ENCODE measurements around the gene RUNX3. TPM values are rescaled to one million over a fixed set of nuclear protein-coding genes. Genes with fewer than 3 reads are reported as not detected.

RUNX3 gene
- total RNA-seq, 1 donor, result not detected

DNA sequence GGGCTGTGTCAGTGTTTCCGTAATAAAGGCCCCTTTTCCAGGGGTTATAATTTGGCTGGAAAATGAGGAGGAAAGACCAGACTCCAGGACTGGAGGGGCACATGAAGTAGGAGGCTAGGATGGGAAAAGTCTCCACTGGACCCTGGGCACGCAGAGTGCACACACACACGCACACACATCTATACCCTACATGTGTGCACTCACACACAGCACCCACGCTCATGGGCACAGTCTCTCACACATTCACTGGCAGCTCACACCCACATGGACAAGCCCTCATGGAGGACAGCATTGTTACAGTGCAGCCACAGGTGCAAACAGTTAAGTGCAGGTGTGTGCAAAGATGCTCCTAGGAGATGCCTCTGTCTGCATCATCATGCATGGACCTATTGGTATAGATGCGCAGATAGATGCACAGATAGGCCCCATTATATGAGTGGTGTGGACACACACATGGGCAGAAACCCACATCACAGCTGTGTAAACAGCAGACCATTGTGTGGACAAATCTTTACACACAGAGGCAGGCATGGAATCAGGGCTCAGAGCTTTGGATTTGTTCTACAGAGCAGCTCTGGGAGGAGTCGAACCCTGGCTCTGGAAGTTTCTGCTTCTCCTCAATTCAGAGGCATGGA is 9.1 kb upstream of the RUNX3 start:
- TF ChIP-seq, protein P1, sequence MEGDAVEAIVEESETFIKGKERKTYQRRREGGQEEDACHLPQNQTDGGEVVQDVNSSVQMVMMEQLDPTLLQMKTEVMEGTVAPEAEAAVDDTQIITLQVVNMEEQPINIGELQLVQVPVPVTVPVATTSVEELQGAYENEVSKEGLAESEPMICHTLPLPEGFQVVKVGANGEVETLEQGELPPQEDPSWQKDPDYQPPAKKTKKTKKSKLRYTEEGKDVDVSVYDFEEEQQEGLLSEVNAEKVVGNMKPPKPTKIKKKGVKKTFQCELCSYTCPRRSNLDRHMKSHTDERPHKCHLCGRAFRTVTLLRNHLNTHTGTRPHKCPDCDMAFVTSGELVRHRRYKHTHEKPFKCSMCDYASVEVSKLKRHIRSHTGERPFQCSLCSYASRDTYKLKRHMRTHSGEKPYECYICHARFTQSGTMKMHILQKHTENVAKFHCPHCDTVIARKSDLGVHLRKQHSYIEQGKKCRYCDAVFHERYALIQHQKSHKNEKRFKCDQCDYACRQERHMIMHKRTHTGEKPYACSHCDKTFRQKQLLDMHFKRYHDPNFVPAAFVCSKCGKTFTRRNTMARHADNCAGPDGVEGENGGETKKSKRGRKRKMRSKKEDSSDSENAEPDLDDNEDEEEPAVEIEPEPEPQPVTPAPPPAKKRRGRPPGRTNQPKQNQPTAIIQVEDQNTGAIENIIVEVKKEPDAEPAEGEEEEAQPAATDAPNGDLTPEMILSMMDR (IDR thresholded peaks at IDR 0.05; ENCODE audit: insufficient read depth, low read depth, low read length), result no peak
- DNase-seq (ENCODE audit: low read depth), result no peak
- no peak overlapping the region for H3K4me3 ChIP-seq (ENCODE audit: low read depth, low read length)

DNA sequence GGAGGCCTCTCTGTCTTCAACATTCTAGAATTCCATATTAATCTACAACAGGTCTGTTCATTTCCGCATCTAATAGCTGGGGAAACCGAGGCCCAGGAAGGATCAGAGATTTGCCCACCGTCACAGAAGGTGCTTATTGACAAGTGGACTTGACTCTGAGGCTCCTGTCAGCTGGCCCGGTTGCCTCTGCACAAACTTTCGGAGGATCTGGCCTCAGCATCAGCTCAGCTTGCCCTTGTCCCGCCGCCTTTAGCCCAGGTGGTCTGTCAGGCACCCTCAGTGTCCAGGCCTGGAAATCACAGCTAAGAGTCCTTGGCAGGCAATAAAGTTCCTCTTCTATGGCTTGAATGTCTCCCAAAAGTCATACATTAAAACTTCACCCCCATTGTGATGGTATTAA is 8.2 kb upstream of the RUNX3 start:
- no peak overlapping the region for H3K4me3 ChIP-seq (ENCODE audit: low read depth, low read length)
- TF ChIP-seq, protein P1 (IDR thresholded peaks at IDR 0.05; ENCODE audit: insufficient read depth, low read depth, low read length), result no peak
- DNase-seq (ENCODE audit: low read depth), result no peak

DNA sequence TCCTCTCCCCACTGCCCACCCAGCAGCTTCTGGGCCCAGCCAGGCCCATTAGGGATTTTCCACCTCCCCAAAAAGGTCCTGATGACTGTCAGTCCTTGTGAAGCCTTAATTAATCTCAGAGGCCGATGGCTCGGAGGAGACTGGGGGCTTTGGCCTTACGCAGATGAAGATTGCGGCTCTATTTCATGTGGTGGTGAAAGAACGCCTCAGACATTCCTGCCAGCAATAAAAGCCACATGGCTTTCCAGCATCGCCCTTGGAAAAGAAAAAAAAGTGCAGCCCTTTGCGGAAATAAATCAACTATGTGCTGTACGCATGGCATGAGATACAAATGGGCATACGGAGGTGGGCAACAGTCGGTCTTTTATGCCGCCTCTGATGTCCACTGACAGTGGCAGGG is 6.6 kb upstream of the RUNX3 start:
- TF ChIP-seq, protein P1 (IDR thresholded peaks at IDR 0.05; ENCODE audit: insufficient read depth, low read depth, low read length), result no peak
- no peak overlapping the region for H3K4me3 ChIP-seq (ENCODE audit: low read depth, low read length)
- DNase-seq (ENCODE audit: low read depth), result no peak

DNA sequence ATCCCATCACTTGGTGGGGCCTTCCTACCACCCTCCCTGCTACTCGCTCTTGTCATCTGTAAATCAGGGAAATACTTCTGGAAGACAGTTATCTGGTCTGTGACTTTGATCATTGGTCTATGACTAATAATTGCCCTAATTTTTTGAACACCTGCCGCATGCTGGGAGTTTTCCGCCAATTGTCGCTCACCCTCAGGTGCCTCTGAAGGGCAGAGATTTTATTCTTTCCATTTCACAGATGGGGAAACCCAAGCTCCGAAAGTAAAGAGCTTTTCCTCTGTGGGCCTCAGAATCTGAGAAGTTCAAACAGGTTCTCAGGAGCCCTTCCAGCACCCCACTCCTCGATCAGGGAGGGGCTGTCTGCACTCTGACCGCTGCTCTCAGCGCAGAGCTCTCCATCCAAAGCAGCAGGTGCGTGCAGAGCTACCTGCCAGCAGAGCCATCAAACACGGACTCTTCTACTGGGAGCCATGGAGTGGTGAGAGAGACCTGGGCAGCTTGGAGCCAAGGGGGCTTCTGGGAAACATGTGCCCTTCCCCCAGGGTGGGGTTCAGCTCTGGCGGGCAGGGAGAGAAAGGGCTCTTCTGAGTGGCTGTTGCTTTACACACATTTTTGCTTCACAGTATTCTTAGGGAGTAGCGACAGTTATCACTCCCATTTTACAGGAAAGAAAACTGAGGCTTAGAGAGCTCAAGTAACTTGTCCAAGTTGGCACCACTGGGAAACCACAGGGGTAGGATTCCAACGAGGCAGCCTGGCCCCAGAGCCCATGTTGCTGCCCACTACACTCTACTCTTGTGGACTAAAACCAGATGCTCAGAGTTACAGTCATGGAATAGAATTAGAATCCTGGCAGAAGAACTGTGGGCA is 5.8 kb upstream of the RUNX3 start:
- no peak overlapping the region for H3K4me3 ChIP-seq (ENCODE audit: low read depth, low read length)
- DNase-seq (ENCODE audit: low read depth), result no peak
- TF ChIP-seq, protein P1 (IDR thresholded peaks at IDR 0.05; ENCODE audit: insufficient read depth, low read depth, low read length), result no peak

DNA sequence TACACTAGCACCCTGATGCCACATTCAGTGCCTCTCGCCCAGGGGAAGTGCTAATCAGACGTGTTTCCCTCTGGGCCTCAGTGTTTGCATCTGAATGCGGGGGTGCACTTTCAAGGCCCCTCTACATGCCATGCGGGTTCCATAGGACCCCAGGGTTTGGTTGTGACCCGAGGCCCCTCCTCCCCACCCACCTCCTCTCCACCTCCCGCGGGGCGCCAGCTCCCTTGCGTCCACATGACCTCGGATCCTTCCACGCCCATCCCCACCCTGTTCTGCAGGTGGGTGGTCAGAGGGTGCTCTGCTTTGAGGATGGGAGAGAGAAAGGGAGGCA is 5.1 kb upstream of the RUNX3 start:
- no peak for DNase-seq (ENCODE audit: low read depth)
- no peak overlapping the region for H3K4me3 ChIP-seq (ENCODE audit: low read depth, low read length)
- TF ChIP-seq, protein P1 (IDR thresholded peaks at IDR 0.05; ENCODE audit: insufficient read depth, low read depth, low read length), result no peak

DNA sequence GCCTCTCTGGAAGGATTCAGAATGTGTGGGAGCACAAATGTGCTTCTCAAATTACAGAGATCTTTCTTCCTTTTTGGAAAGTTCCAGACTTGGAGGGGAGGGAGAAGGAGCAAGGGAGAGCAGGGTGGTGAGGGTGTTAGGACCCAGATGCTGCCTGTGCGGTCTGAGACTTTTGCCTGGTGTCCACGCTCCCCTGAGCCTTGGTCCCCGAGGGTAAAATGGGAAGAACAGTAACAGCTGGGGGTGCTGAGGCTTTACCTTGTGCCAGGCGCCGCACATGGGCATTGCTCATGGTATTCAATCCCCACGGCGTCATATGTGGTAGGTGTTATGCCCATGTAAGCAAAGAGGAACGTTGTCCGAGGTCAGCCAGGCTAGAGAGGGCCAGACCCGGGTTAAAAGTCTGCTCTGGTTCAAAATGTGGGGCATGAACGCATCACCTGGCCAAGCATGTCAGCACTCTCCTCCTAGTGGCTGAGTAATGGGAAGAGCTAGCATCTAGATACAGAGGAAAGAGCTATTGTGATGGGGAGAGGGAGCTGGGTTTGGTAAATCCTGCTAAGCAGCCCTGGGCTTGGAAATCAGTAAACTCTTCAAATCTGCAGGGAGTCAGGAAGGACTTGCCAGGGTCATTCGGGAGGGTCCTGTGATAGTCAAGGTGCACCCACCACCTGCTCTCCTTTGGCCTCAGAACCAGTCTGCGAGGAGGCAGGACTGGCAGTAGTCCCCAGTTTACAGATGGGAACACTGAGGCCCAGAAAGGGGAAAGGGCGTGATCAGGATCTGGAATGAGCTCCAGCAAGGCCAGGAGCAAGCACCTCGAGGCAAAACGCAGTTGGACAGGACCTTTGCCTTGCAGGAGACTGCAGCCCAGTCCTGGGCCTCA is 4.5 kb upstream of the RUNX3 start:
- TF ChIP-seq, protein P1 (IDR thresholded peaks at IDR 0.05; ENCODE audit: insufficient read depth, low read depth, low read length), result no peak
- H3K4me3 ChIP-seq (ENCODE audit: low read depth, low read length), result no peak overlapping the region
- DNase-seq (ENCODE audit: low read depth), result no peak
